B cell (primary cell): ENCODE data around the gene TRIM44.

ENCODE experiments used
- EZH2 ChIP-seq: IDR thresholded peaks from 2 replicates; pipeline ENCODE4 v1.6.1; 2012; ENCODE audit warnings: borderline replicate concordance, low read depth, mild to moderate bottlenecking, moderate library complexity, low read length; ENCODE audit not compliant: insufficient read depth, poor library complexity, severe bottlenecking
- TF ChIP-seq, protein P1 (sequence below): fragments of 200-600 bp; IDR thresholded peaks from one replicate; pipeline ENCODE4 v1.8.0; 2022; ENCODE audit warnings: antibody characterized with exemption, mild to moderate bottlenecking

GRCh38 chr11:35802672-35803071 is 140.1 kb downstream of the TRIM44 start:
- TF ChIP-seq, protein P1, sequence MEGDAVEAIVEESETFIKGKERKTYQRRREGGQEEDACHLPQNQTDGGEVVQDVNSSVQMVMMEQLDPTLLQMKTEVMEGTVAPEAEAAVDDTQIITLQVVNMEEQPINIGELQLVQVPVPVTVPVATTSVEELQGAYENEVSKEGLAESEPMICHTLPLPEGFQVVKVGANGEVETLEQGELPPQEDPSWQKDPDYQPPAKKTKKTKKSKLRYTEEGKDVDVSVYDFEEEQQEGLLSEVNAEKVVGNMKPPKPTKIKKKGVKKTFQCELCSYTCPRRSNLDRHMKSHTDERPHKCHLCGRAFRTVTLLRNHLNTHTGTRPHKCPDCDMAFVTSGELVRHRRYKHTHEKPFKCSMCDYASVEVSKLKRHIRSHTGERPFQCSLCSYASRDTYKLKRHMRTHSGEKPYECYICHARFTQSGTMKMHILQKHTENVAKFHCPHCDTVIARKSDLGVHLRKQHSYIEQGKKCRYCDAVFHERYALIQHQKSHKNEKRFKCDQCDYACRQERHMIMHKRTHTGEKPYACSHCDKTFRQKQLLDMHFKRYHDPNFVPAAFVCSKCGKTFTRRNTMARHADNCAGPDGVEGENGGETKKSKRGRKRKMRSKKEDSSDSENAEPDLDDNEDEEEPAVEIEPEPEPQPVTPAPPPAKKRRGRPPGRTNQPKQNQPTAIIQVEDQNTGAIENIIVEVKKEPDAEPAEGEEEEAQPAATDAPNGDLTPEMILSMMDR: no peak
- no peak for TF ChIP-seq EZH2
